ENCODE results near the gene GALNT2. TPM values are rescaled to one million over a fixed set of nuclear protein-coding genes. Genes with fewer than 3 reads are reported as not detected.

Gene GALNT2
- total and polyA plus RNA-seq, 9 of the 15 experiments (the other 6 are each of a cell fraction or from before 2014, with no cell fraction given) = 1.6 to 106 (median 51.9) TPM

GRCh38 chr1:230124186-230125128, 57.4 kb downstream of the GALNT2 start (continued):
- TF ChIP-seq, protein P1, sequence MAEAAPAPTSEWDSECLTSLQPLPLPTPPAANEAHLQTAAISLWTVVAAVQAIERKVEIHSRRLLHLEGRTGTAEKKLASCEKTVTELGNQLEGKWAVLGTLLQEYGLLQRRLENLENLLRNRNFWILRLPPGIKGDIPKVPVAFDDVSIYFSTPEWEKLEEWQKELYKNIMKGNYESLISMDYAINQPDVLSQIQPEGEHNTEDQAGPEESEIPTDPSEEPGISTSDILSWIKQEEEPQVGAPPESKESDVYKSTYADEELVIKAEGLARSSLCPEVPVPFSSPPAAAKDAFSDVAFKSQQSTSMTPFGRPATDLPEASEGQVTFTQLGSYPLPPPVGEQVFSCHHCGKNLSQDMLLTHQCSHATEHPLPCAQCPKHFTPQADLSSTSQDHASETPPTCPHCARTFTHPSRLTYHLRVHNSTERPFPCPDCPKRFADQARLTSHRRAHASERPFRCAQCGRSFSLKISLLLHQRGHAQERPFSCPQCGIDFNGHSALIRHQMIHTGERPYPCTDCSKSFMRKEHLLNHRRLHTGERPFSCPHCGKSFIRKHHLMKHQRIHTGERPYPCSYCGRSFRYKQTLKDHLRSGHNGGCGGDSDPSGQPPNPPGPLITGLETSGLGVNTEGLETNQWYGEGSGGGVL (CRISPR knock-in tag; IDR thresholded peaks at IDR 0.05) = no peak
- TF ChIP-seq L3MBTL2 (IDR thresholded peaks at IDR 0.05) (0 out of 2 replicates have a peak, but pooled peaks have one; percentile 12), TGIF2 (CRISPR knock-in tag; IDR thresholded peaks at IDR 0.05) (no peak), FUS (optimal IDR thresholded peaks at IDR 0.05; ENCODE audit: low read depth, low read length) (no peak), SFPQ (IDR thresholded peaks at IDR 0.05; ENCODE audit: low read depth, low read length) (no peak), SRSF9 (IDR thresholded peaks at IDR 0.05; ENCODE audit: borderline replicate concordance, low read depth, low read length) (no peak), HNRNPUL1 (IDR thresholded peaks at IDR 0.05; ENCODE audit: low read length) (no peak), HSF4 (CRISPR knock-in tag; IDR thresholded peaks at IDR 0.05; ENCODE audit: borderline replicate concordance) (no peak), KAT8 (IDR thresholded peaks at IDR 0.05; ENCODE audit: low read depth) (no peak), SNIP1 (IDR thresholded peaks at IDR 0.05; ENCODE audit: low read depth) (no peak), MEF2D (tag; conservative IDR thresholded peaks at IDR 0.05; ENCODE audit: low read depth) (no peak)
- TF ChIP-seq, protein P2, sequence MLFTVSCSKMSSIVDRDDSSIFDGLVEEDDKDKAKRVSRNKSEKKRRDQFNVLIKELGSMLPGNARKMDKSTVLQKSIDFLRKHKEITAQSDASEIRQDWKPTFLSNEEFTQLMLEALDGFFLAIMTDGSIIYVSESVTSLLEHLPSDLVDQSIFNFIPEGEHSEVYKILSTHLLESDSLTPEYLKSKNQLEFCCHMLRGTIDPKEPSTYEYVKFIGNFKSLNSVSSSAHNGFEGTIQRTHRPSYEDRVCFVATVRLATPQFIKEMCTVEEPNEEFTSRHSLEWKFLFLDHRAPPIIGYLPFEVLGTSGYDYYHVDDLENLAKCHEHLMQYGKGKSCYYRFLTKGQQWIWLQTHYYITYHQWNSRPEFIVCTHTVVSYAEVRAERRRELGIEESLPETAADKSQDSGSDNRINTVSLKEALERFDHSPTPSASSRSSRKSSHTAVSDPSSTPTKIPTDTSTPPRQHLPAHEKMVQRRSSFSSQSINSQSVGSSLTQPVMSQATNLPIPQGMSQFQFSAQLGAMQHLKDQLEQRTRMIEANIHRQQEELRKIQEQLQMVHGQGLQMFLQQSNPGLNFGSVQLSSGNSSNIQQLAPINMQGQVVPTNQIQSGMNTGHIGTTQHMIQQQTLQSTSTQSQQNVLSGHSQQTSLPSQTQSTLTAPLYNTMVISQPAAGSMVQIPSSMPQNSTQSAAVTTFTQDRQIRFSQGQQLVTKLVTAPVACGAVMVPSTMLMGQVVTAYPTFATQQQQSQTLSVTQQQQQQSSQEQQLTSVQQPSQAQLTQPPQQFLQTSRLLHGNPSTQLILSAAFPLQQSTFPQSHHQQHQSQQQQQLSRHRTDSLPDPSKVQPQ (CRISPR knock-in tag; IDR thresholded peaks at IDR 0.05; ENCODE audit: borderline replicate concordance) = no peak
- TF ChIP-seq, protein P3, sequence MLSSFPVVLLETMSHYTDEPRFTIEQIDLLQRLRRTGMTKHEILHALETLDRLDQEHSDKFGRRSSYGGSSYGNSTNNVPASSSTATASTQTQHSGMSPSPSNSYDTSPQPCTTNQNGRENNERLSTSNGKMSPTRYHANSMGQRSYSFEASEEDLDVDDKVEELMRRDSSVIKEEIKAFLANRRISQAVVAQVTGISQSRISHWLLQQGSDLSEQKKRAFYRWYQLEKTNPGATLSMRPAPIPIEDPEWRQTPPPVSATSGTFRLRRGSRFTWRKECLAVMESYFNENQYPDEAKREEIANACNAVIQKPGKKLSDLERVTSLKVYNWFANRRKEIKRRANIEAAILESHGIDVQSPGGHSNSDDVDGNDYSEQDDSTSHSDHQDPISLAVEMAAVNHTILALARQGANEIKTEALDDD (IDR thresholded peaks at IDR 0.05) = peak; percentile 73
- TF ChIP-seq, protein P4, sequence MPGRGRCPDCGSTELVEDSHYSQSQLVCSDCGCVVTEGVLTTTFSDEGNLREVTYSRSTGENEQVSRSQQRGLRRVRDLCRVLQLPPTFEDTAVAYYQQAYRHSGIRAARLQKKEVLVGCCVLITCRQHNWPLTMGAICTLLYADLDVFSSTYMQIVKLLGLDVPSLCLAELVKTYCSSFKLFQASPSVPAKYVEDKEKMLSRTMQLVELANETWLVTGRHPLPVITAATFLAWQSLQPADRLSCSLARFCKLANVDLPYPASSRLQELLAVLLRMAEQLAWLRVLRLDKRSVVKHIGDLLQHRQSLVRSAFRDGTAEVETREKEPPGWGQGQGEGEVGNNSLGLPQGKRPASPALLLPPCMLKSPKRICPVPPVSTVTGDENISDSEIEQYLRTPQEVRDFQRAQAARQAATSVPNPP (IDR thresholded peaks at IDR 0.05; ENCODE audit: borderline replicate concordance, insufficient read depth, insufficient read length) = no peak

Measured in K562 (cell line).